ENCODE results near the gene SPRYD3.

The SPRYD3 gene

DNA sequence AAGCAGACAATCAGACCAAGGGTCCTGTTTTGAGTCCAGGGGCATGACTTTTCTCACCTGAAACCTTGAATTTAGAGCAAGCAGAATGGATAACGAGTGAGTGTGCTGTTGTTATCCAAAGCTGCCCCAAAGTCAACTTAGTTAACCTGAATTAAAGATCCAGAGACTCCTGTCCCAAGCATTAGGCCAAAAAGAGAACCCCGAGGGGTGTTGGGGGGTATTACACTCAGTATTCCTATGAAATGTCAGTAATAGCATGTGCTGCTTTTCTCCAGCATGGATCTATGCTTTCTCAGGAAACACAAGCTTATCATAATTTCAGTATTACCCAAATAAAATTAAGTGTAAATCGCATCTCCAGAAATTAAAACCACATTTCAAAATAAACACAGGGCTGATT lies 53.9 kb downstream of the SPRYD3 start:
- DNase-seq (ENCODE audit: low spot score), result peak; percentile 22

DNA sequence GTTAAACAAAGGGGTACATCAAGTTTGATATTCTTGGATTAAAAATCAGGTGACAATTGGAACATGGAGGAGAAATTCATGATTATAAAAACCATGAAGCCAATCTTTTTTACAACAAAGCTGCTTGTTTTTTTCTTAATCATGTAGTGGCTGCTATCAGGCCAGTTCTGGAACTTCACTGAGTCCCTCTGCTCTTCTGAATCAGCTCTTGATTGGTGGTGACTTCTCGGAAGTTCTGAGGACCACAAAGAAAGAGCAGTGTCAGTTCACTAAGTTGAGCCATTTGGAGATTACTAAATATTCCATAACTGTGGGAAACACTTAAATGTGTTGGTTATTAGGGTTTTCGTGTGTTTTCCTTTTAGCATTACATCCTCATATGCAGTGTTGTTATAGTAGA lies 64.5 kb downstream of the SPRYD3 start:
- no peak for DNase-seq (ENCODE audit: low spot score)
